GM12864 (cell line): Measurements from ENCODE around the gene UBE2S.

Experiments used
- DNase-seq: peaks from one replicate; pipeline ENCODE4 v3.0.0-alpha.2; 2011; ENCODE audit warnings: low read depth
- H3K4me3 ChIP-seq: 2 replicates; pipeline ENCODE4 v1.5.1; 2011; ENCODE audit warnings: mild to moderate bottlenecking, low read depth, low read length, control low read depth
- TF ChIP-seq, protein P1 (sequence below): IDR thresholded peaks from 2 replicates; pipeline ENCODE4 v1.5.1; 2011; ENCODE audit warnings: low read depth, mild to moderate bottlenecking, moderate library complexity, low read length, control low read depth, inconsistent platforms; ENCODE audit errors: missing control alignments

UBE2S gene

DNA sequence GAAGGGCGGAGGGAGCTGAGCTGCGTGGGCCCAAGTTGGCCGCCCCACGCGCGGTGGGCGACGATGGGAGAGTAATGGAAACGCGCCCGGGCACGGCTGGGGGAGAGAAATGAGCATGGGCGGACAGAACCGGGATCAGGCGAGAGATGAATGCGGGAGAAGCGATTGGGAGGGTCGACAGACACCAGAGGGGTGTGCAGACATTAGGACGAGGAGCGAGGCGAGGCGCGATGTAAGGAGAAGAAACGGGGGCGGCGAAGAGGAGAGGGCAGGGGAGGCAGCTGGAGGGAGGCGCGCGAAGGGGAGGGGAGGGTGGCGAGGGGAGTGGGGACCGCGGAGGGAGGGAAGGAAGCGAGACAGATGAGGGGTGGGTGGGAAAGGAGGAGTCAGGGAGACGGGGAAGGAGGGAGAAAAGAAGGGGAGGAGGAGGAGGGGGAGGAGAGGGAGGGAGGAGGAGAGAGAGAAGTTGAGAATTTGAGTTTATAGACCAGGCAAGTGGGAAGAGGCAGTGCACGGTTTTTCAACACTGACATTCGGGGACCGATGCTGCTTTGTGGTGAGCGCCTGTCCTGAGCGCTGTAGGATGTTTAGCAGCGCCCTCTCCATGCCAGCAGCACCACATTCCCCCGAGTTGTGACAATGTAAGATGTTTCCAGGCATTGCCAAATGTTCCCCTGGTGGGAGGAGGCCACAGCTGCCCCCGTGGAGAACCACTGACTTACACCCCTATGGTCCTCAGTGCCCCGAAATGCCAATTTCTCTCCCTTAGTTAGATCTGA, 35.6 kb upstream of the UBE2S start, which contains the start of gene SHISA7:
Gene SHISA7, minus strand, starts transcription at position 256 of the 779 bp plus-strand sequence. CDS start 437 bp downstream, outside the sequence.
- no peak for DNase-seq
- TF ChIP-seq, protein P1, sequence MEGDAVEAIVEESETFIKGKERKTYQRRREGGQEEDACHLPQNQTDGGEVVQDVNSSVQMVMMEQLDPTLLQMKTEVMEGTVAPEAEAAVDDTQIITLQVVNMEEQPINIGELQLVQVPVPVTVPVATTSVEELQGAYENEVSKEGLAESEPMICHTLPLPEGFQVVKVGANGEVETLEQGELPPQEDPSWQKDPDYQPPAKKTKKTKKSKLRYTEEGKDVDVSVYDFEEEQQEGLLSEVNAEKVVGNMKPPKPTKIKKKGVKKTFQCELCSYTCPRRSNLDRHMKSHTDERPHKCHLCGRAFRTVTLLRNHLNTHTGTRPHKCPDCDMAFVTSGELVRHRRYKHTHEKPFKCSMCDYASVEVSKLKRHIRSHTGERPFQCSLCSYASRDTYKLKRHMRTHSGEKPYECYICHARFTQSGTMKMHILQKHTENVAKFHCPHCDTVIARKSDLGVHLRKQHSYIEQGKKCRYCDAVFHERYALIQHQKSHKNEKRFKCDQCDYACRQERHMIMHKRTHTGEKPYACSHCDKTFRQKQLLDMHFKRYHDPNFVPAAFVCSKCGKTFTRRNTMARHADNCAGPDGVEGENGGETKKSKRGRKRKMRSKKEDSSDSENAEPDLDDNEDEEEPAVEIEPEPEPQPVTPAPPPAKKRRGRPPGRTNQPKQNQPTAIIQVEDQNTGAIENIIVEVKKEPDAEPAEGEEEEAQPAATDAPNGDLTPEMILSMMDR = no peak
- no peak within 1 kb of the TSS for H3K4me3 ChIP-seq

DNA sequence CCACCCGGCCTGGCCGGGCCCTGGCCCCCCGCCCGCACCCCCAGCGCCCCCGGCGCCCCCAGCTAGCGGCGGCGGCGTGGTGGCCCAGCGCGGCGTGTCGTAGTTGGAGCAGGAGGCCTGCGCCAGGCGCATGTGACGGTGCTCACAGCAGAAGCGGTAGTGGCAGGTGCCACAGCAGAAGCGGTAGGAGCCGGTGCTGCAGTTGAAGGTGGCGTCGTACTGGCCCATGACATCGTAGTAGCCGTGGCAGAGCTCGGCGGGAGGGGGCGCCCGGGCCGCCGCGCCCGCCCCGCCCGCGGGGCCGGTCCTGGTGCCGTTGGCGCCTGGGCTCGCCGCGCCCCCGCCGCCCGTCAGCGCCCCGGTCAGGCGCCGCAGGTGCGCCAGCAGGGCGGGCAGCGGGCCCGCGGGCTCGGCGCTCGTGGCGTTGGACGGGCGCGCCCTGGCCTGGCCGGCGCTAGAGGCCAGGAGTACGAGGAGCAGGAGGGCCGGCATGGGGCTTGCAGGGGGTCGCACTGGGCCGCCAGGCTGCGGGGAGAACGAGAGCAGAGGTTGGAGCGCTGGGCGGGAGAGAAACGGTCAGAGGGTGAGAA, 34.9 kb upstream of the UBE2S start:
- no peak for DNase-seq
- H3K4me3 ChIP-seq = no peak overlapping the region

DNA sequence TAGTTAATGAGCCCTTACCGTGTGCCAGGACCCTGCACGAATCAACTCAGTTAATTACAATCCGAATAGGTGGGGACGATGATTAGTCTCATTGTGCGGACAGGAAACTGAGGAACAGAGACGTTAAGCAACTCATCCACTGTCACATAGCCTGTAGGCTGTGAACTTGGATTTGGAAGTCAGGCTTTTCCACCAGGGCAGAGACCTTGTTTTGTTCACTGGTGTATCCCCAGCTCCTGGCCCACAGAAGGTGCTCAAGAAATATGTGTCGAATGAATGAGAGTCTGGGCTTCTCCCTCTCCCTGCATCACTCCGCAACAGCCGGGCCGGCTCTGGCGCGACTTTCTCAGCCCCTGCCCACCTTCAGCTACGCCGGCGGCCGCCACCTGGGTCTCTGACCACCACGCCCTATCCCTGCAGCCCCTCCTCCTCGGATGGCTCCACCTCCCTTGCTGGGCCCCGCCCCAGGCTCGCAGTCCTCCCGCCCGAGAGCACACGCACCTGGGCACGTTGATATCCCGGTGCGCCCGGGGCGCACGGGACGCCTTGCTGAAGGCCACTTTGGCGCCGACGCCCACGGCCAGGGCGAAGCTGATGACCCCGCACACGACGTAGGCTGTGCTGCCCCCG, 34.2 kb upstream of the UBE2S start:
- no peak for DNase-seq
- TF ChIP-seq, protein P1 = no peak
- no peak overlapping the region for H3K4me3 ChIP-seq

More for the DNA sequence above, 34.9 kb upstream of the UBE2S start:
- TF ChIP-seq, protein P1 = no peak

DNA sequence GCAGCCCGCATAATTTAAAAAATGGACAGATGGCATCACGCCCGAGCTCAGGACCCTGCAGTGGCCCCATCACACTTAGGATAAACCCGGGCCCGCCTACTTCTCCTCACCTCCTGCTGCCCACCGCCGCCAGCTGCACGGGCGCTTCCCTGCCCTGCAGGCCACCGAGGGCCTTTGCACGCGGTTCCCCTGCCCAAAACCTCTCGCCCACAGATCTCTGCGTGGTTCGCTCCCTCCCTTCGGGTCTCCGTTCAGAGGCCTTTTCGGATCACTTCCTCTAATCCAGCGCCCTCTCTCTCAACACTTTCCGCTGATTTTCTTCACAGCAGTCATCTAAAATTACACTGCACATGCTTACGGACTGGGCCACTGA, 33.7 kb upstream of the UBE2S start:
- DNase-seq = no peak
- H3K4me3 ChIP-seq = no peak overlapping the region
- TF ChIP-seq, protein P1 = no peak

DNA sequence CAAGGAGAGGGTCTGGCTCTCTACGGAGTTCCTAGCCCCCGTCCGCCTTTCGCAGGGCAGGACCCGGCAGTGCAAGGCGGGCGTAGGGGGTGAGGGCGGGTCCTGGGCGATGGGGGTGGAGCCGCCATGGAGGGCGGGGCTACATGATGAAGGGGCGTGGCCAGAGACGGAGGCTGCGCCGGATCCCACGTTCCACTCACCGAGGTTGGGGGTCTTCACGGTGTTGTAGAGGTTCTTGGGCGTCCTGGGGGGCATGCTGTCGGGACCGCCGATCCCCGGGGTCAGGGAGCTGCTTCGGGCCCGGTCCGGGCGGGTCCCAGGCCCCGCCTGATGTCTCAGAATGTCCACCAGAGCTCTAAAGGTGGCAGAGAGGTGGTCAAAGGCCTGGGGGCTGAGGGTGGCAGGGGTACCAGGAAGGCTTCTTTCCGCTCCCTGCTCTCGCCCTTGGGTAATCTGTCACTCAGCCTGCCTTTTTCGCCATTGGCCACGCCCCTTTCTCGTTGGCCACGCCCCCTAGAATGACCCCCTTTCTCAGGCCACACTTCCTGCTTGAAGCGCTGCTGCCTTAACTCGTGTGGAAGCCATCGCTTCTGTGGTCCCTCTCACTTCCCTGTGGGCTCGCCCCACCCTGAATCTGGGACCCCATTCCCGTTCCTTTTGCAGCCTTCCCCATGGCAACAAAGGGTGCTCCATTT, 33.0 kb upstream of the UBE2S start:
- H3K4me3 ChIP-seq = no peak overlapping the region
- DNase-seq = no peak

DNA sequence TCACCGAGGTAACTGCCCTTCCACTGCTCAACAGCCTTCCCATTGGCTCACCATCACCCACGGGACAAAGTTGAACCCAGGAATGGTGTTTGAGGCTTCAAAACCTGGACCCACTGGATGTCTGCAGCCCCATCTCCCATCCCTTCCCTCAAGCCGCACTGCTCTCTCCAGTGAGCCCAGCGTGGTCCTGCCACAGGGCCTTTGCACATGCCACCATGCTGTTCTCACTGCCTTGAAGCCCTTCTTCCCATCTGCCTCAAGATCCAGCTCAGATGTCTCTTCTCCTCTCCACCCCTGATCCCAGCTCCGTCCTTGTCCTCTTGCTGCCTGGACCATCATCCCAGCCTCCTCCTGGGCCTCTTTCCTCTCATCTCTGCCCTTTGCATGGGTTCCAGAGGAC, 31.5 kb upstream of the UBE2S start:
- DNase-seq = no peak
- TF ChIP-seq, protein P1 = no peak
- no peak overlapping the region for H3K4me3 ChIP-seq

More for the DNA sequence above, 33.0 kb upstream of the UBE2S start:
- TF ChIP-seq, protein P1 = no peak
